ENCODE data around the gene CENPP. TPM values are rescaled to one million over a fixed set of nuclear protein-coding genes. Genes with fewer than 3 reads are reported as not detected.

Gene CENPP
- total RNA-seq, 1 donor: 2.2 TPM

GRCh38 chr9:92312887-92313623, 12.7 kb upstream of the CENPP start:
- no peak overlapping the region for H3K4me3 ChIP-seq (ENCODE audit: low read depth, low read length)
- TF ChIP-seq CTCF (IDR thresholded peaks at IDR 0.05; ENCODE audit: insufficient read depth, low read depth, low read length): no peak
- DNase-seq (ENCODE audit: low read depth): no peak

DNA sequence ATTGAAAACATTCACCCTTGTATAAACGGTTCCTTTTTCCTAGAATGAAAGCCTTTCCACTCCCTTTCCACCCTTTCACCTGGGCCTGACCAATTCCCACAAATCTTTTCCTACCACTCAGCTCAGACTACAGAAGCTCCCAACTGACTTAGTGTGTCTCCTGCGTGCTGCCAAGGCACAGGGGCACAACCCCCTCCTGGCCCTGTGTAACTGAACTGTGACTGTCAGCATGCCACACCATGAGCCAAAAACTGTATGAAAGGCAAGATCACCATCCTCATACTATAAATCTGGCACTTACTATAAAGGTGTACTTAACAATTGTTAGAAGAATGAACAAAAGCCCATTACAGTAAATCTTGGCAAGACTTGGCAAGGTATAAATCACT, 12.1 kb upstream of the CENPP start:
- no peak for DNase-seq (ENCODE audit: low read depth)
- no peak overlapping the region for H3K4me3 ChIP-seq (ENCODE audit: low read depth, low read length)
- no peak for TF ChIP-seq CTCF (IDR thresholded peaks at IDR 0.05; ENCODE audit: insufficient read depth, low read depth, low read length)

- DNase-seq (ENCODE audit: low read depth): no peak
- H3K4me3 ChIP-seq (ENCODE audit: low read depth, low read length): no peak overlapping the region
- TF ChIP-seq CTCF (IDR thresholded peaks at IDR 0.05; ENCODE audit: insufficient read depth, low read depth, low read length): no peak
Measured at GRCh38 chr9:92315456-92315855, 10.3 kb upstream of the CENPP start.

GRCh38 chr9:92324431-92324830, 1.3 kb upstream of the CENPP start:
- TF ChIP-seq CTCF (IDR thresholded peaks at IDR 0.05; ENCODE audit: insufficient read depth, low read depth, low read length): no peak
- H3K4me3 ChIP-seq (ENCODE audit: low read depth, low read length): peak overlapping the region; percentile 74
- DNase-seq (ENCODE audit: low read depth): no peak

- peak overlapping the region; percentile 74 for H3K4me3 ChIP-seq (ENCODE audit: low read depth, low read length)
- TF ChIP-seq CTCF (IDR thresholded peaks at IDR 0.05; ENCODE audit: insufficient read depth, low read depth, low read length): no peak
- DNase-seq (ENCODE audit: low read depth): no peak
Measured at GRCh38 chr9:92324889-92325268, 874 bp upstream of the CENPP start.

GRCh38 chr9:92325991-92326500, 293 bp downstream of the CENPP start:
- DNase-seq (ENCODE audit: low read depth): no peak
- no peak for TF ChIP-seq CTCF (IDR thresholded peaks at IDR 0.05; ENCODE audit: insufficient read depth, low read depth, low read length)
- H3K4me3 ChIP-seq (ENCODE audit: low read depth, low read length): peak overlapping the region; percentile 74

Data from fibroblast of villous mesenchyme (primary cell).